ENCODE data around the gene PISD.

Gene PISD

GRCh38 chr22:31613286-31613903 lies 48.6 kb downstream of the PISD start:
- TF ChIP-seq, protein P1, sequence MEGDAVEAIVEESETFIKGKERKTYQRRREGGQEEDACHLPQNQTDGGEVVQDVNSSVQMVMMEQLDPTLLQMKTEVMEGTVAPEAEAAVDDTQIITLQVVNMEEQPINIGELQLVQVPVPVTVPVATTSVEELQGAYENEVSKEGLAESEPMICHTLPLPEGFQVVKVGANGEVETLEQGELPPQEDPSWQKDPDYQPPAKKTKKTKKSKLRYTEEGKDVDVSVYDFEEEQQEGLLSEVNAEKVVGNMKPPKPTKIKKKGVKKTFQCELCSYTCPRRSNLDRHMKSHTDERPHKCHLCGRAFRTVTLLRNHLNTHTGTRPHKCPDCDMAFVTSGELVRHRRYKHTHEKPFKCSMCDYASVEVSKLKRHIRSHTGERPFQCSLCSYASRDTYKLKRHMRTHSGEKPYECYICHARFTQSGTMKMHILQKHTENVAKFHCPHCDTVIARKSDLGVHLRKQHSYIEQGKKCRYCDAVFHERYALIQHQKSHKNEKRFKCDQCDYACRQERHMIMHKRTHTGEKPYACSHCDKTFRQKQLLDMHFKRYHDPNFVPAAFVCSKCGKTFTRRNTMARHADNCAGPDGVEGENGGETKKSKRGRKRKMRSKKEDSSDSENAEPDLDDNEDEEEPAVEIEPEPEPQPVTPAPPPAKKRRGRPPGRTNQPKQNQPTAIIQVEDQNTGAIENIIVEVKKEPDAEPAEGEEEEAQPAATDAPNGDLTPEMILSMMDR (conservative IDR thresholded peaks at IDR 0.05; ENCODE audit: low read depth, low read length): no peak
- H3K4me3 ChIP-seq (ENCODE audit: low read length): no peak overlapping the region
- no peak for DNase-seq (ENCODE audit: low read depth)

GRCh38 chr22:31612891-31613285 lies 49.1 kb downstream of the PISD start:
- TF ChIP-seq, protein P1 (conservative IDR thresholded peaks at IDR 0.05; ENCODE audit: low read depth, low read length): no peak
- no peak for DNase-seq (ENCODE audit: low read depth)
- no peak overlapping the region for H3K4me3 ChIP-seq (ENCODE audit: low read length)

DNA sequence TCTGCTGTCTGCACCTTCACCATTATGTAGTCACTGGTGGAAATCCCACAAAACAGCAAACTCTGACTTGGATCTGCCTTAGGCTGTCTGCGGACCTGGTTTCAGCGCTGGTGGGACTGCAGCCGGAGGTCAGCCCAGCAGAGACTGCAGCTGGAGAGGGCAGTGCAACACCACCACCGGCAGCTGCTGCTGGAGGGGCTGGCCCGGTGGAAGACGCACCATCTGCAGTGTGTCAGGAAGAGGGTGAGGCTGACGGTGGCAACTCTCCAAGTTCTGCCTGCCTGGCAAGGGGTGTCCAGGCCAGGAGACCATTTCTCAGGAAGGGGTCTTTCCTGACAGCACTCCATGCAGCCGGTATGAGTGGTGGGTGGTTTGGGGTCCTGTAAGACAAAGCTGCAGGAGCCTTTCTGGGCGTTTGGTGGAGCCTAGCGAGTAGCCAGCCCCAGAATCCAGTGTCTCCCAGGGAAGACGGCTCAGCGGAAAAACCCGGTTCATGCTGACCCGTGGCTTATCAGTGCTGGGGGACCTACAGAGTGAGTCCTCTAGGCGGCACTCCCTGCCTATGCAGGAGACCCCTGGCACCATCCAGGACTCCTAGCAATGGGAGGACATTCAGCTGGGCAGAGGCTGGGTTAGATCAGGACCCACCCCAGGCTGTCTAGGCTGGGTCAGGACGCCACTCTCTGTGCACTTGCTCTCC lies 50.8 kb downstream of the PISD start:
- H3K4me3 ChIP-seq (ENCODE audit: low read length): no peak overlapping the region
- no peak for DNase-seq (ENCODE audit: low read depth)
- TF ChIP-seq, protein P1 (conservative IDR thresholded peaks at IDR 0.05; ENCODE audit: low read depth, low read length): no peak

DNA sequence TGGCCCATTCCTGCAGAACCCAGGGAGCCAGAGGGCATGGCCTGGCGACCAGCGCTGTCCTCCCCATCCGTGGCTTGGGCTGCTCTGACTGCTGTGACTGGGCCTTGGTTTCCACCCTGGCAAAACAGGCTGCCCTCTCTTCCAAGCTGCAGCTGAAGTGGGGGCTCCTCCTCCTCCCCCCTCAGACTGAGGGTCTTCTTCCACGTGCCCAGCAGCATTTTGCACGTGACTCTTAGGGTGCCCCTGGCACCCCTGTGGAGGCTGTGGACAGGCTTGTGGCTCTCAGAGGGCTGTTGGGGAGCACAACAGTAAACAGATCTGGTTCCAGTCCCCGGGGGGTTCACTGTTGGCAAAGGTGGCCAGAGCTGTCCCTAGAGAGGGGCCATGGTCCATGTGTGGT lies 51.4 kb downstream of the PISD start:
- no peak overlapping the region for H3K4me3 ChIP-seq (ENCODE audit: low read length)
- no peak for DNase-seq (ENCODE audit: low read depth)
- TF ChIP-seq, protein P1 (conservative IDR thresholded peaks at IDR 0.05; ENCODE audit: low read depth, low read length): no peak

GRCh38 chr22:31609716-31610115 lies 52.3 kb downstream of the PISD start:
- DNase-seq (ENCODE audit: low read depth): no peak
- no peak overlapping the region for H3K4me3 ChIP-seq (ENCODE audit: low read length)
- TF ChIP-seq, protein P1 (conservative IDR thresholded peaks at IDR 0.05; ENCODE audit: low read depth, low read length): no peak

DNA sequence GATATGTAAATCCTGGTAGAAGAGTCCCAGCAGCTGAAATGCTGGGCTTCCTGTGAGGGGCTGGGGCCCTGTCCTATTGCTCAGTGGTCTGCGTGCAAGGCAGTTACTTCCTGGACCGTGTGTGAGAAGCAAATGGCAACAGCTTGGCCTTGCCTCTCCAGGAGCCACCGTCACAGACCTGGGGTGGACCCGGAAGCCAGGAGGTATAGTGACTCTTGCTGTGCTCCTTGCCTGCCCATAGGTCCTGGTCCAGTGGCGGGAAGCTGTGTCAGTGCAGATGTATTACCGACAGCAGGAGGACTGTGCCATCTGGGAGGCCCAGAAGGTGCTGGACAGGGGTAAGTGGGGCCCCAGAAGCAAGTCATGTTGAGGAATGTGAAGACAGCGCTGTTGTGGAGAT lies 54.3 kb downstream of the PISD start:
- no peak overlapping the region for H3K4me3 ChIP-seq (ENCODE audit: low read length)
- DNase-seq (ENCODE audit: low read depth): no peak
- TF ChIP-seq, protein P1 (conservative IDR thresholded peaks at IDR 0.05; ENCODE audit: low read depth, low read length): no peak
